Left renal pelvis (tissue), 4 donors: ENCODE measurements around the gene SCNN1A. TPM values are rescaled to one million over a fixed set of nuclear protein-coding genes. Genes with fewer than 3 reads are reported as not detected.
"Not testable (repeated sequence)": the region's sequence is repeated elsewhere in the genome, so short reads cannot be mapped to it uniquely, and the experiment has no call there.

ENCODE experiments used
- DNase-seq, 4 donors: peaks; one replicate each; pipeline ENCODE4 v3.0.0-alpha.2; 2013; ENCODE audit warnings: low read depth in 4 of 4, low spot score in 3 of 4
- polyA plus RNA-seq, 4 donors: library from polyadenylated mRNA; unstranded; fragments of 120-200 nt; gene quantifications; one replicate each; pipeline ENCODE4 v1.2.1, GENCODE V29; 2013; ENCODE audit not compliant: insufficient read length in 4 of 4

Gene SCNN1A
- polyA plus RNA-seq, 4 donors = 12.6 to 77.8 (median 68.9) TPM

GRCh38 chr12:6351622-6352021 lies 23.7 kb downstream of the SCNN1A start:
- DNase-seq = no peak

- no peak for DNase-seq
Measured at GRCh38 chr12:6347367-6348338, 27.7 kb downstream of the SCNN1A start.

- DNase-seq = no peak
Measured at GRCh38 chr12:6346942-6347341, 28.4 kb downstream of the SCNN1A start.

- DNase-seq = no peak
Measured at GRCh38 chr12:6346235-6346832, 29.0 kb downstream of the SCNN1A start.

GRCh38 chr12:6345319-6346091 lies 29.9 kb downstream of the SCNN1A start:
- no peak for DNase-seq

- not testable (repeated sequence) for DNase-seq
Measured at GRCh38 chr12:6344101-6344660, 31.2 kb downstream of the SCNN1A start.

- DNase-seq = no peak
Measured at GRCh38 chr12:6343518-6343917, 31.8 kb downstream of the SCNN1A start.

GRCh38 chr12:6342140-6342889 lies 33.0 kb downstream of the SCNN1A start:
- DNase-seq = no peak

GRCh38 chr12:6341417-6342139 lies 33.8 kb downstream of the SCNN1A start, which contains the start of gene TNFRSF1A:
Gene TNFRSF1A (minus strand): TSS chr12:6342076. CDS start chr12:6341814, 262 bp downstream.
- no peak for DNase-seq

GRCh38 chr12:6340745-6341416 lies 34.5 kb downstream of the SCNN1A start:
- no peak for DNase-seq

GRCh38 chr12:6340032-6340638 lies 35.2 kb downstream of the SCNN1A start:
- DNase-seq = no peak

GRCh38 chr12:6338955-6339354 lies 36.4 kb downstream of the SCNN1A start:
- DNase-seq = no peak

GRCh38 chr12:6338536-6338935 lies 36.8 kb downstream of the SCNN1A start:
- not testable (repeated sequence) for DNase-seq

- DNase-seq = no peak
Measured at GRCh38 chr12:6337958-6338433, 37.4 kb downstream of the SCNN1A start.

- DNase-seq = no peak
Measured at GRCh38 chr12:6336889-6337853, 38.2 kb downstream of the SCNN1A start.

- peak; percentile 86 to 90 (median 88) for DNase-seq
Measured at GRCh38 chr12:6336079-6336888, 39.1 kb downstream of the SCNN1A start.
